GM18858 (cell line): ENCODE measurements around the gene SRY.
"Not testable (repeated sequence)": the region's sequence is repeated elsewhere in the genome, so short reads cannot be mapped to it uniquely, and the experiment has no call there.

ENCODE experiments used
- ATAC-seq: cut with Tn5 transposase; IDR thresholded peaks from one replicate; pipeline ENCODE4 v1.9.1; 2021; ENCODE audit not compliant: unreplicated experiment

SRY gene

DNA sequence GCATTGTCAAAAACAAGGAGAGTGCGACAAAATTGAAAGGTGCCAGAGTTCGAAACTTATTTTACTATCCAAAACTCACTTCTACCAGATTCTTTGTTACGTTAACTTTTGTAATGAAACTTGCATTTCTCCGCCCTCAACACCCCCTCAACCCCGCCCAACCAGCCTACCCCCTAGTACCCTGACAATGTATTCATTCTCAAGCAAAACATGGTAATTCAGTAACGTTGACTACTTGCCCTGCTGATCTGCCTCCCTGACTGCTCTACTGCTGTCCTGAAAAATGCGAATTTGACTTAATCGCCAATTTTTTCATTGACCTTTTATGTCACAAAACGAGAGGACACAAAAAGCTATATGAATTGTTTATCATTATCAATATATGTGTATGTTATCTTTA lies at the start of gene SRY:
SRY (minus strand) TSS at position 83 of the 400 bp plus-strand sequence; CDS start at position 4, 79 bp downstream.
- no peak for ATAC-seq

DNA sequence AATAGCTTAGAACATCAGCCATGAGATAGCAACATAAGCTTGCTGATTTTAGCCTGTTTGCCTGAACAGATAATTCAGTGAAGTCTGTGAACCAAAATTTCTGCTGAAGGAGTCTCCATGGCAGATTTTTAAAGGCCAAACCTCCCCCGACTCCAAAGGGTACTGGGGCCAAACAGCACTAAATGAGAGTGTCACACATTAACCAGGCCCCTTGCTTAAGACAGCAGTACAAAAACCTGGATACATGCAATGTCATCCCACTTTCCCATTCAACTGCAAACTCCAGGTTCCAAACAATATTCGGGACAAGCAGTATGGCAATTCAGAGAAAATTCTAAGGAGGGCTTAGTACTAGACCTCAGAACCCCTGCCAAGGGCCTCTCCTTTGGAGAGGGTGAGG lies 49.6 kb upstream of the SRY start:
- ATAC-seq = no peak

DNA sequence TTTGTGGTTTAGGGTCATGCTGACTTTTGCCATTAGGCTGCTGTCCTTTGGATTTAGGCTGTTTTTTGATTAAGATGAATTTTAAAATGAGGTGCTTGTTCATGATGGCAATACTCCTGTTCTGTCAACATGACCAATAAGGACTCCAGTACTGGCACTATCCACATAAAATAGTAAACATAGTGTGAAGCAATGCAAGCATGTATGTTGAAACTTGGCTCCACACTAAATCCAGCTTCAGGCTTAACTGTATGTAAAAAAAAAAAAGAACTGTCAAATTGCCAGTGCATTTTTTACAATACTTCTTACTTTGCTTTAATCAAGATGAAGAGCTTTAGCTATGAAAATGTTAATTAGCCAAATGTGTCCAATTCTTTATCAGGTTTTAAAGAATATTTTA lies 47.7 kb upstream of the SRY start:
- no peak for ATAC-seq

DNA sequence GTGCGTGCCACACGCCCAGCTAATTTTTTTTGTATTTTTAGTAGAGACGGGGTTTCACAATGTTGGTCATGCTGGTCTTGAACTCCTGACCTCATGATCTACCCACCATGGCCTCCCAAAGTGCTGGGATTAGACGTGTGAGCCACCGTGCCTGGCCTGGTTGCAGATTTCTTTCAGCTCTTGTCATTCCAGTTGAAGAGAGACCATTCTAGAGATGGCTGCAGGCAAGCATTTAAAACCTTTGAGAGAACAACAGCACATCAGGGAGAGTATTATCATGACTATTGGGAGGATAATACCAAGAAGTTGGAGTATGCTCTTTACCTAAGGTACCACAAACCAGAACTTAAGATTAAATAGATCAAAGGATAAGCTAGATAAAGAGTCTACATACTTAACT lies 41.0 kb upstream of the SRY start:
- ATAC-seq = no peak

DNA sequence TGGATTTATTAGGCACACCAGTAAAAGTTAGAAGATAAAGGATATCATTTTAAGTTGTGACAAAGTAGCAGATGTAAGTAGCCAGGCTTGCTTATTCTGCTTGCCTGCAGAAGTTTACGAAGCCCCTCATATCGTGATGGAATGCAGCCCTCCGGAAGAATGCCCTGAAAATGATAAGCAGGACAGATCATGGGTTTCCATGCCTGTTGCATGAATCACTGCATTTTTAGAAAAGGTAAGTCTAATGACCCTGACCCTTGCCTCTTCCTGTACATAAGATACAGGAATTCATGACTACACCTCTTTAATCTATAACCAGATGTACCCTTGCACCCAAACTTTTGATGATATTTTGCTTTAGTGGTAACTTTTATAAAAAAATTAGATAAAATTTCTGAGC lies 37.0 kb upstream of the SRY start:
- no peak for ATAC-seq

- ATAC-seq = not testable (repeated sequence)
These were observed 29.8 kb upstream of the SRY start for GRCh38 chrY:2817146-2817896.

GRCh38 chrY:2800246-2800645 lies 12.8 kb upstream of the SRY start:
- no peak for ATAC-seq

GRCh38 chrY:2797991-2798390 lies 10.5 kb upstream of the SRY start:
- ATAC-seq = no peak

DNA sequence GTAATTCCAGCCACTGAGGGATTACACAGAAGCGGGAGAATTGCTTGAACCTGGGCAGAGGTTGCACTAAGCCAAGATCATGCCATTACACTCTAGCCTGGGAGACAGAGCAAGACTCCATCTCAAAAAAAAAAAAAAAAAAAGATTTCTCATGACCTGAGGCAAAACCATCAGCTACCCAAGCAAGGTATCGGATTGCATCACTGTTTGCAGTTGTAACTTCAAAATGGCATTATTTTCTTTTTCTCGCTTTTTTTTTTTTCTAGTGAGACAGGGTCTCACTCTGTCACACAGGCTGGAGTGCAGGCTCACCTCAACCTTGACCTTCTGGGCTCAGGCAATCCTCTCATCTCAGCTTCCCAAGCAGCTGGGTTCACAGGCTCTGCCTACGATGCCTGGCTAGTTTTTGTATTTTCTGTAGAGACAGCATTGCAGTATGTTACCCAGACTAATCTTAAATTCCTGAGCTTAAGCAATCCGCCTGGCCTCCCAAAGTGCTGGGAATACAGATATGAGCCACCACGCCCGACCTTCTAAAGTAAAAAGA lies 9.6 kb upstream of the SRY start:
- no peak for ATAC-seq

GRCh38 chrY:2789756-2790155 lies 2.3 kb upstream of the SRY start:
- ATAC-seq = no peak

DNA sequence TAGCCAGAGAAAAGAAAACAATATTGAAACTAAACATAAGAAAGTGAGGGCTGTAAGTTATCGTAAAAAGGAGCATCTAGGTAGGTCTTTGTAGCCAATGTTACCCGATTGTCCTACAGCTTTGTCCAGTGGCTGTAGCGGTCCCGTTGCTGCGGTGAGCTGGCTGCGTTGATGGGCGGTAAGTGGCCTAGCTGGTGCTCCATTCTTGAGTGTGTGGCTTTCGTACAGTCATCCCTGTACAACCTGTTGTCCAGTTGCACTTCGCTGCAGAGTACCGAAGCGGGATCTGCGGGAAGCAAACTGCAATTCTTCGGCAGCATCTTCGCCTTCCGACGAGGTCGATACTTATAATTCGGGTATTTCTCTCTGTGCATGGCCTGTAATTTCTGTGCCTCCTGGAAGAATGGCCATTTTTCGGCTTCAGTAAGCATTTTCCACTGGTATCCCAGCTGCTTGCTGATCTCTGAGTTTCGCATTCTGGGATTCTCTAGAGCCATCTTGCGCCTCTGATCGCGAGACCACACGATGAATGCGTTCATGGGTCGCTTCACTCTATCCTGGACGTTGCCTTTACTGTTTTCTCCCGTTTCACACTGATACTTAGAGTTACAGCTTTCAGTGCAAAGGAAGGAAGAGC lies 488 bp downstream of the SRY start:
- ATAC-seq = no peak
